ENCODE data around the gene ANKRD12.

GRCh38 chr18:9103376-9103873 is 33.2 kb upstream of the ANKRD12 start:
- TF ChIP-seq CTCF (IDR thresholded peaks at IDR 0.05; ENCODE audit: low read length) = peak; percentile 52; the same call in 1 of the 2 replicates
- no peak for TF ChIP-seq EZH2 (IDR thresholded peaks at IDR 0.05; ENCODE audit: borderline replicate concordance, low read length)

Measured in OCI-LY1 (cell line).